ENCODE data around the gene DMD. TPM values are rescaled to one million over a fixed set of nuclear protein-coding genes. Genes with fewer than 3 reads are reported as not detected.

The DMD gene
- total and polyA plus RNA-seq, 8 donors = 6.8 to 117 (median 44.2) TPM

DNA sequence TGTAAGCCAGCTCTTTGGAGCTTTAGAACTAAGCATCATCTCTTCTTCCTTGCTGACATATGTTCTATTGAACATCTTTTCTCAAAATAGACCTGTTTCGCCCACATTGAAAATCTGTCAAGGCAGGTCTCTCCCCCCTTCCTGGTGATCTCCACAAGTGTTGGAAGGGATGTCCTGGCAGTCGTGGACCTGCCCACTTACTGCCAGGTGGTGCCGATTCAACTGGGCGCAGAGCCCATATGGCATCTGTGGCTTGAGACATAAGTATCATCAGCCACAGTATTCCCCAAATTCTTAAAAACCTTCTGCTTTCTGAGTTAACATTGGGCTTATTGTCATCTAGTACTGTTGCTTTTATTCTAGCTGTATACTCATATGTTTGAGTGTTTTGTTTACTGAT, 1170.2 kb downstream of the DMD start:
- no peak overlapping the region for H3K4me3 ChIP-seq
- 74 to 93% (median 89%) methylated on average over 4 of the region's 4 CpGs for WGBS, 5 donors
- no peaks in the 10 kb centered on the region for H3K9me3 ChIP-seq
- intact Hi-C loops (cut with DNase I; ENCODE audit: low total_unique reads) = no loop called here
- no peak for DNase-seq
- no peak overlapping the region for H3K27ac ChIP-seq
- H3K27me3 ChIP-seq = no peaks in the 10 kb centered on the region
- TF ChIP-seq, protein P1, sequence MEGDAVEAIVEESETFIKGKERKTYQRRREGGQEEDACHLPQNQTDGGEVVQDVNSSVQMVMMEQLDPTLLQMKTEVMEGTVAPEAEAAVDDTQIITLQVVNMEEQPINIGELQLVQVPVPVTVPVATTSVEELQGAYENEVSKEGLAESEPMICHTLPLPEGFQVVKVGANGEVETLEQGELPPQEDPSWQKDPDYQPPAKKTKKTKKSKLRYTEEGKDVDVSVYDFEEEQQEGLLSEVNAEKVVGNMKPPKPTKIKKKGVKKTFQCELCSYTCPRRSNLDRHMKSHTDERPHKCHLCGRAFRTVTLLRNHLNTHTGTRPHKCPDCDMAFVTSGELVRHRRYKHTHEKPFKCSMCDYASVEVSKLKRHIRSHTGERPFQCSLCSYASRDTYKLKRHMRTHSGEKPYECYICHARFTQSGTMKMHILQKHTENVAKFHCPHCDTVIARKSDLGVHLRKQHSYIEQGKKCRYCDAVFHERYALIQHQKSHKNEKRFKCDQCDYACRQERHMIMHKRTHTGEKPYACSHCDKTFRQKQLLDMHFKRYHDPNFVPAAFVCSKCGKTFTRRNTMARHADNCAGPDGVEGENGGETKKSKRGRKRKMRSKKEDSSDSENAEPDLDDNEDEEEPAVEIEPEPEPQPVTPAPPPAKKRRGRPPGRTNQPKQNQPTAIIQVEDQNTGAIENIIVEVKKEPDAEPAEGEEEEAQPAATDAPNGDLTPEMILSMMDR (IDR thresholded peaks at IDR 0.05) = no peak
- TF ChIP-seq POLR2AphosphoS5 (IDR thresholded peaks at IDR 0.05) (no peak), POLR2A (IDR thresholded peaks at IDR 0.05) (no peak), EP300 (IDR thresholded peaks at IDR 0.05) (no peak)
- H3K36me3 ChIP-seq = no peaks in the 10 kb centered on the region
- no peaks in the 10 kb centered on the region for H3K4me1 ChIP-seq

DNA sequence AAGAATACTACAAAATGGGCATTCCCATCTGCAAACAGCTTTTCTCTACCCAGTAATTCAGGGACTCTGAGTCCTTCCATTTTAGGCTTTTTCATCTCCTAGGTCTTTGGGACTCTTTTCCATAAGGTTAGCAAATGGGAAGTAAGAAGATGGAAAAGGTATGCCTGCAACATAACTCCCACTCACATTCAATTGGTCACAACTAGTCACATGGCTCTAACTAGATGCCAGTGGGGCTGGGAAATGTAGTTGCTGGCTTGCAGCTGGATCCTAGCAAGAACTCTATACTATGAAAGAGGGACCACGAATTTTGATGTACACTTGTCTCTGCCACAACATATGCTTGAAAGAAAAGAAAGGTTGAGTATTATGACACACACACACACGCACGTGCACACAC, 1184.6 kb downstream of the DMD start:
- TF ChIP-seq POLR2A (IDR thresholded peaks at IDR 0.05) (no peak), EP300 (IDR thresholded peaks at IDR 0.05) (no peak), POLR2AphosphoS5 (IDR thresholded peaks at IDR 0.05) (no peak)
- TF ChIP-seq, protein P1 (IDR thresholded peaks at IDR 0.05) = no peak
- no peak for DNase-seq
- Histone ChIP-seq H3K27ac (no peak overlapping the region), H3K36me3 (no peaks in the 10 kb centered on the region), H3K4me3 (no peak overlapping the region), H3K9me3 (no peaks in the 10 kb centered on the region), H3K4me1 (no peaks in the 10 kb centered on the region), H3K27me3 (no peaks in the 10 kb centered on the region)
- 47 to 84% (median 61%) methylated on average over 3 of the region's 3 CpGs for WGBS, 5 donors
- intact Hi-C loops (cut with DNase I; ENCODE audit: low total_unique reads) = no loop called here

DNA sequence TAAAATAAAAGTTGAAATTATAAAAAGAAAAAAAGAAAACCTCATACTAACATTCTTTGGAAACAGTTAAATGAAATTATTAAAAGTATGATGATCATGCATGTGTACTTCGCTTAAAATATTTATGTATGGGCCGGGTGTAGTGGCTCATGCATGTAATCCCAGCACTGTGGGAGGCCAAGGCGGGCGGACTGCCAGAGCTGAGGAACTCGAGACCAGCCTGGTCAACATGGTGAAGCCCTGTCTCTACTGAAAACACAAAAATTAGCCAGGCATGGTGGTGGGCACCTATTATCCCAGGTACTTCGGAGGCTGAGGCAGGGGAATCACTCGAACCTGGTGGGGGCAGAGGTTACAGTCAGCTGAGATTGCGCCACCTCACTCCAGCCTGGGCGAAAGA, 1187.3 kb downstream of the DMD start:
- H3K36me3 ChIP-seq = no peaks in the 10 kb centered on the region
- H3K9me3 ChIP-seq = no peaks in the 10 kb centered on the region
- WGBS, 5 donors = 76 to 95% (median 92%) methylated on average over 9 of the region's 9 CpGs
- no peaks in the 10 kb centered on the region for H3K27me3 ChIP-seq
- DNase-seq = no peak
- H3K4me3 ChIP-seq = no peak overlapping the region
- intact Hi-C loops (cut with DNase I; ENCODE audit: low total_unique reads) = no loop called here
- H3K27ac ChIP-seq = no peak overlapping the region
- TF ChIP-seq, protein P1 (IDR thresholded peaks at IDR 0.05) = no peak
- TF ChIP-seq POLR2AphosphoS5 (IDR thresholded peaks at IDR 0.05) (no peak), POLR2A (IDR thresholded peaks at IDR 0.05) (no peak), EP300 (IDR thresholded peaks at IDR 0.05) (no peak)
- no peaks in the 10 kb centered on the region for H3K4me1 ChIP-seq

DNA sequence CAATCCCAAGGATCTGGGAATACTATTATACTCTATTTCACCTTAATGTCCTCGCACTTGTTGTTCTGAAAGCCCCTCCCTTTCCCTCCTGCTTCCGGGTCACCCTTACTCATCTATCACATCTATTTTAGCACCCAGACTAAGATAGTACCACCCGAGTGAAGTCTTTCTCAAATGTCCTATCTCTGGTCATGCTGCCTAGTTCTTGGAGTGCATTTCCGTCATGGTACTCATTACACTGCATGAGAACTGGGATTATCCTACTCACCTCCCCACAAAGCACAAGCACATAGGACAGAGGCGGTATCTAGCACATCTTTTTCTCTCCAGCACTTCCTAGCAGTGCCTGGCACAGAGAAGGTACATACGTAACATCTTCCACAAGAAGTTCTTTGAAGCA, 1195.2 kb downstream of the DMD start:
- no peak overlapping the region for H3K27ac ChIP-seq
- intact Hi-C loops (cut with DNase I; ENCODE audit: low total_unique reads) = no loop called here
- H3K4me3 ChIP-seq = no peak overlapping the region
- no peak for TF ChIP-seq POLR2A (IDR thresholded peaks at IDR 0.05)
- TF ChIP-seq, protein P1 (IDR thresholded peaks at IDR 0.05) = no peak
- TF ChIP-seq EP300 (IDR thresholded peaks at IDR 0.05) = no peak
- no peak for TF ChIP-seq POLR2AphosphoS5 (IDR thresholded peaks at IDR 0.05)
- no peaks in the 10 kb centered on the region for H3K36me3 ChIP-seq
- 76 to 95% (median 90%) methylated on average over 6 of the region's 6 CpGs for WGBS, 5 donors
- DNase-seq = no peak
- H3K9me3 ChIP-seq = no peaks in the 10 kb centered on the region
- H3K27me3 ChIP-seq = no peaks in the 10 kb centered on the region
- H3K4me1 ChIP-seq = no peaks in the 10 kb centered on the region
